ENCODE measurements around the gene TLCD3B. TPM values are rescaled to one million over a fixed set of nuclear protein-coding genes. Genes with fewer than 3 reads are reported as not detected.

TLCD3B gene, protein sequence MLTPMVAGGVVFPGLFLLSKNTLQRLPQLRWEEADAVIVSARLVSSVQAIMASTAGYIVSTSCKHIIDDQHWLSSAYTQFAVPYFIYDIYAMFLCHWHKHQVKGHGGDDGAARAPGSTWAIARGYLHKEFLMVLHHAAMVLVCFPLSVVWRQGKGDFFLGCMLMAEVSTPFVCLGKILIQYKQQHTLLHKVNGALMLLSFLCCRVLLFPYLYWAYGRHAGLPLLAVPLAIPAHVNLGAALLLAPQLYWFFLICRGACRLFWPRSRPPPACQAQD
- total RNA-seq (1 to 10 TPM in 2 of 9 donors, under 1 TPM in 4, not detected in 3; 0.11 to 3.1 (median 0.61) TPM), polyA plus RNA-seq (10 to 100 TPM in 1 of 3 donors, 1 to 10 TPM in 1, under 1 TPM in 1; 0.40 to 10.6 (median 1.8) TPM)
- long read RNA-seq, donor 1 = 0 reads
- long read RNA-seq, donor 2 = 0 reads
- long read RNA-seq, donor 3 = 0 reads
- long read RNA-seq, donor 4 = 0 reads
- long read RNA-seq, donor 5 = 0 reads
- long read RNA-seq, donor 6, partial matches to known transcripts = 1 of 1 reads
- long read RNA-seq, donor 6, other reads (novel, unspliced or antisense) = 0 of 1 reads
- long read RNA-seq, donor 7 = 0 reads
- long read RNA-seq, donor 8 = 0 reads
- long read RNA-seq, donor 9, partial matches to known transcripts = 26 of 60 reads
- long read RNA-seq, donor 9, other reads (novel, unspliced or antisense) = 34 of 60 reads
- long read RNA-seq, donor 10, partial matches to known transcripts = 238 of 666 reads
- long read RNA-seq, donor 10, other reads (novel, unspliced or antisense) = 427 of 666 reads

DNA sequence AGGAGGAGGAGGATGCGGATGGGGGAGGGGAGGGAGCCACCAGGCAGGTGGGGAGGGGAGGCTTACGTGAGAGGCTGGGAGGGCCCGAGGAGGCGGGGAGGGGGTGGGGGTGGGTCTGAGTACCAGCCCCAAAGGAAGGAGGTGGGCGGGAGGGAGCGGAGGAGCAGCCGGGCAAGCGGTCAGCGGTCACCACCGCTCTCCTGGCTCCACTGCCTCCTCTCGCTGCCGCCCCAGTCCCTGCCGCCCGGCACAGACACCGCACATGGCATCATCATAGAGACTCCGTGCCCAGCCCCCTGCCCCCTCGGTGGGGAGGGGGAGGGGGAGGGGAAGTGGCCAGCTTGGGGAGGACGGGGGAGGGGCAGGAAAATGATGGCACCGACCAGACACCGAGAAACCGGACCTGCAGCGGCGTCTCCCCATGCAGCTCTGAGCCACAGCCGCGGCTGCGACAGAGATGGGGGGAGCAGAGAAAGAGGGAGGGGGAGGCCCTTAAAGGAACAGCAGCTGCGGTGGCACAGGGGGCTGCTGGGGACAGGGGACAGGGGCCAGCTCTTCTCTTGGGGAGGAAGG is at the start of gene TLCD3B:
Gene TLCD3B (minus strand): TSS at position 431 of the 573 bp plus-strand sequence. CDS start 744 bp downstream, outside the sequence.
- H3K9me3 ChIP-seq (replicated peaks in 1 of 3) = no peaks in the 10 kb centered on the region
- intact Hi-C loops (cut with DNase I) = no loop called here
- no peaks in the 10 kb centered on the region for H3K36me3 ChIP-seq (replicated peaks in 1 of 2)
- H3K4me1 ChIP-seq (replicated peaks in 1 of 2) = peaks cover 0 to 6% of the 10 kb centered on the region in 2 donors
- DNase-seq = no peak
- peaks cover 19% of the 10 kb centered on the region for H3K27me3 ChIP-seq
- H3K27ac ChIP-seq = peak within 1 kb of the TSS in 1 of 5 donors; percentile 30
- no peak within 1 kb of the TSS for H3K4me3 ChIP-seq
- 1 to 2% (median 1%) methylated on average over 9 to 27 of the region's 27 CpGs for WGBS, 4 donors
- TF ChIP-seq, protein P1, sequence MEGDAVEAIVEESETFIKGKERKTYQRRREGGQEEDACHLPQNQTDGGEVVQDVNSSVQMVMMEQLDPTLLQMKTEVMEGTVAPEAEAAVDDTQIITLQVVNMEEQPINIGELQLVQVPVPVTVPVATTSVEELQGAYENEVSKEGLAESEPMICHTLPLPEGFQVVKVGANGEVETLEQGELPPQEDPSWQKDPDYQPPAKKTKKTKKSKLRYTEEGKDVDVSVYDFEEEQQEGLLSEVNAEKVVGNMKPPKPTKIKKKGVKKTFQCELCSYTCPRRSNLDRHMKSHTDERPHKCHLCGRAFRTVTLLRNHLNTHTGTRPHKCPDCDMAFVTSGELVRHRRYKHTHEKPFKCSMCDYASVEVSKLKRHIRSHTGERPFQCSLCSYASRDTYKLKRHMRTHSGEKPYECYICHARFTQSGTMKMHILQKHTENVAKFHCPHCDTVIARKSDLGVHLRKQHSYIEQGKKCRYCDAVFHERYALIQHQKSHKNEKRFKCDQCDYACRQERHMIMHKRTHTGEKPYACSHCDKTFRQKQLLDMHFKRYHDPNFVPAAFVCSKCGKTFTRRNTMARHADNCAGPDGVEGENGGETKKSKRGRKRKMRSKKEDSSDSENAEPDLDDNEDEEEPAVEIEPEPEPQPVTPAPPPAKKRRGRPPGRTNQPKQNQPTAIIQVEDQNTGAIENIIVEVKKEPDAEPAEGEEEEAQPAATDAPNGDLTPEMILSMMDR (IDR thresholded peaks at IDR 0.05) = no peak
- TF ChIP-seq POLR2A (IDR thresholded peaks at IDR 0.05) = no peak

DNA sequence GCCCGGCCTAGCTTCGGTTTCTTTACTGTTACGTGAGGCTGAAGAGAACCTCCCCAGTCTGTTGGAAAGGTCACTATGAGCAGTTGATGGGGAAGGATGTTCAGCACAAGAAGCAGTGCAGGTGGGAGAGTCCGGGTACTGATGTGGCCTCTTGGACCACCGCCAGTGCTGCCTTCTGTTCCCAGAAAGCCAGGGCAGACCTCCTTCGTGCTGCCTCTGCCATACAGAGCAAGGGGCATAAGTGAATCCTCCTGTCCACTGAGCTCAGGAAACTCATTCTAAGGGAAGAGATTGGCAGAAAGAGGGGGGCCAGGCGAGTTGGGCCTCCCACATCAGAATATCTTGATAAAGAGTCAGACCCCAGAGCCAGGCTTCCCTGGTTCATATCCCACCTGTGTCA is 48.4 kb upstream of the TLCD3B start:
- Histone ChIP-seq H3K27me3 (no peaks in the 10 kb centered on the region), H3K36me3 (replicated peaks in 1 of 2) (peaks cover 0 to 58% of the 10 kb centered on the region in 2 donors)

DNA sequence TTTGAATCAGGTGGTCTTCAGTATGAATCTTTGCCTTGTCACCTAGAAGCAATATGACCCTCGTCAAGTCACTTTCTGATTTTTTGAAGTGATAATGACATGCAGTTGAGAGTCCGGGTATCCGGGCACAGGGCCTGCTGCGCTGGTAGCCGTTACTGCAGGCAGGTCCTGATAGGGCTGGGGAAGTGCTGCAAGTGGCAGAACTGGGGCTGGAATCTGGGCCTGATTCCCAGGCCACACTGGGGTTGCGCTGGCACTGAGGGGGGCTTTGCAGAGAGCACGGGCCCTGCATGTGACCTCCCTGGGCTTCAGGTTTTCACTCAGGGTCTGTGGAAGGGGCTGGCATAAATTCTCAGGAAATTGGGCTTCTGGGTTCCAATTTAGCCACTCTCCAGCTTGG is 47.7 kb upstream of the TLCD3B start:
- Histone ChIP-seq H3K27ac (peak overlapping the region in 3 of 5 donors; percentile 33 to 67 (median 35)), H3K36me3 (replicated peaks in 1 of 2) (peaks cover 0 to 51% of the 10 kb centered on the region in 2 donors), H3K4me3 (no peak overlapping the region), H3K9me3 (replicated peaks in 1 of 3) (no peaks in the 10 kb centered on the region), H3K4me1 (replicated peaks in 1 of 2) (peaks cover 35 to 42% of the 10 kb centered on the region in 2 donors), H3K27me3 (no peaks in the 10 kb centered on the region)
- intact Hi-C loops (cut with DNase I) = no loop called here
- 53 to 83% (median 67%) methylated on average over 6 to 7 of the region's 7 CpGs for WGBS, 4 donors
- no peak for TF ChIP-seq POLR2A (IDR thresholded peaks at IDR 0.05)
- TF ChIP-seq, protein P1 (IDR thresholded peaks at IDR 0.05) = no peak
- peak in 4 of 7 donors; percentile 43 to 57 (median 52) for DNase-seq

More for the DNA sequence above, 48.4 kb upstream of the TLCD3B start:
- peak in 1 of 7 donors; percentile 57 for DNase-seq
- H3K27ac ChIP-seq = peak overlapping the region in 2 of 5 donors; percentile 35 to 38
- H3K4me3 ChIP-seq = no peak overlapping the region
- peaks cover 35 to 42% of the 10 kb centered on the region in 2 donors for H3K4me1 ChIP-seq (replicated peaks in 1 of 2)
- intact Hi-C loops (cut with DNase I) = no loop called here
- H3K9me3 ChIP-seq (replicated peaks in 1 of 3) = no peaks in the 10 kb centered on the region
- TF ChIP-seq POLR2A (IDR thresholded peaks at IDR 0.05) = no peak
- TF ChIP-seq, protein P1 (IDR thresholded peaks at IDR 0.05) = no peak
- 77 to 86% (median 83%) methylated on average over 7 of the region's 7 CpGs for WGBS, 4 donors

DNA sequence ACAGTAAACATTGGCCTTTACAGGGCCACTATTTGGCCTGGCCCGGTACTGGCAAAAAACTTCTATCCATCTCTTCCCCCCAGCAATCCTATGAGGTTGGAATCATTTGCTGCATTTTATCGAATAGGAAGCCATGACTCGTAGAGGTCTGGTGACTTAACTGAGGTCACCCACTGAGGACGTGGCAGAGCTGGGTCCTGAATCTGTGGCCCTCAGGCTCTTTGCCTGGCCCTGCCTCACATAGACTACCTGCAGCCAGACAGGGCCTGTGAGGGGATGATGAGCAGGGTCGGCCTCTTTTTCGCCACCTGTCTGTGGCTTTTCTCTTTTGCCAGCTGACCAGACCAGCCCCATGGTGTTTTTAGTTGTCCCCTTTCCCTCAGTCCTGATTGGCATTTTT is 46.6 kb upstream of the TLCD3B start:
- DNase-seq = no peak
- H3K36me3 ChIP-seq (replicated peaks in 1 of 2) = peaks cover 0 to 47% of the 10 kb centered on the region in 2 donors
- H3K4me1 ChIP-seq (replicated peaks in 1 of 2) = peaks cover 35 to 42% of the 10 kb centered on the region in 2 donors
- peak overlapping the region in 2 of 5 donors; percentile 33 to 96 for H3K27ac ChIP-seq
- TF ChIP-seq, protein P1 (IDR thresholded peaks at IDR 0.05) = no peak
- no peak for TF ChIP-seq POLR2A (IDR thresholded peaks at IDR 0.05)
- H3K9me3 ChIP-seq (replicated peaks in 1 of 3) = no peaks in the 10 kb centered on the region
- intact Hi-C loops (cut with DNase I) = no loop called here
- WGBS, 4 donors = 58 to 67% (median 63%) methylated on average over 5 to 6 of the region's 6 CpGs
- no peaks in the 10 kb centered on the region for H3K27me3 ChIP-seq
- no peak overlapping the region for H3K4me3 ChIP-seq
